Gastroesophageal sphincter (tissue), 4 donors: ENCODE results near the gene CRCP. TPM values are rescaled to one million over a fixed set of nuclear protein-coding genes. Genes with fewer than 3 reads are reported as not detected.
"Not testable (repeated sequence)": the region's sequence is repeated elsewhere in the genome, so short reads cannot be mapped to it uniquely, and the experiment has no call there.

Experiments used
- ATAC-seq: fragments of 150-250 bp; one replicate; pipeline ENCODE4 v1.9.1; 2016; ENCODE audit warnings: mild to moderate bottlenecking, moderate library complexity
- H3K27ac ChIP-seq, 4 donors: fragments of 200-600 bp; sonication (generic) in 3 of 4; 1 replicate in 3 of 4; 2 replicates in 1 of 4; pipeline ENCODE4 v1.5.1; 2016 to 2019
- H3K27me3 ChIP-seq: fragments of 200-600 bp; sonication (generic); one replicate; pipeline ENCODE4 v1.5.1; 2019
- H3K36me3 ChIP-seq, 2 donors: fragments of 200-600 bp; sonication (generic); one replicate each; pipeline ENCODE4 v1.5.1; 2019; ENCODE audit warnings: control low read depth in 1 of 2
- H3K4me1 ChIP-seq, 3 donors: fragments of 200-600 bp; sonication (generic); 1 replicate in 2 of 3; 2 replicates in 1 of 3; pipeline ENCODE4 v1.5.1; 2016 to 2019; ENCODE audit warnings: control low read depth in 2 of 3
- H3K4me3 ChIP-seq, 2 donors: fragments of 200-600 bp; sonication (generic); one replicate each; pipeline ENCODE4 v1.5.1; 2019; ENCODE audit warnings: mild to moderate bottlenecking in 1 of 2, moderate library complexity in 1 of 2
- H3K9me3 ChIP-seq, 3 donors: fragments of 200-600 bp; sonication (generic); one replicate each; pipeline ENCODE4 v1.5.1; 2017 to 2019; ENCODE audit warnings: control low read depth in 2 of 3
- CTCF ChIP-seq, 4 experiments: fragments of 200-600 bp in 2 of 4; fragments of 450-650 bp in 2 of 4; sonication (generic) in 1 of 4; IDR thresholded peaks; one replicate each; pipeline ENCODE4 v1.5.1; 2017 to 2019; ENCODE audit warnings: antibody characterized with exemption in 4 of 4, mild to moderate bottlenecking in 2 of 4, moderate library complexity in 2 of 4
- EP300 ChIP-seq: sonication (generic); formaldehyde crosslinking; IDR thresholded peaks from one replicate; pipeline ENCODE4 v1.6.1; 2017; ENCODE audit warnings: antibody characterized with exemption, mild to moderate bottlenecking
- POLR2A ChIP-seq, 2 donors: fragments of 450-650 bp; IDR thresholded peaks; one replicate each; pipeline ENCODE4 v1.6.1; 2017; ENCODE audit warnings: antibody characterized with exemption in 2 of 2, mild to moderate bottlenecking in 2 of 2, moderate library complexity in 1 of 2
- POLR2AphosphoS5 ChIP-seq: sonication (generic); formaldehyde crosslinking; IDR thresholded peaks from one replicate; pipeline ENCODE4 v1.6.1; 2017; ENCODE audit warnings: antibody characterized with exemption
- WGBS, 2 donors: methylation state at CpG; one replicate each; pipeline ENCODE4 v1.1.5; 2018; ENCODE audit warnings: low coverage in 1 of 2; 5-methylcytosine and 5-hydroxymethylcytosine counted together
- total RNA-seq, 4 donors: library from RNA; depleted of rRNA; stranded (reverse); fragments of >200 nt; gene quantifications; one replicate each; pipeline ENCODE4 v1.1.0, GENCODE V29; 2016

Gene CRCP
- total RNA-seq, 4 donors from 2014 or later = 42.8 to 75.8 (median 59.0) TPM

GRCh38 chr7:66142334-66142733 is 27.7 kb downstream of the CRCP start:
- 84 to 91% methylated on average over 3 of the region's 3 CpGs for WGBS, 2 donors

GRCh38 chr7:66142996-66143395 is 28.3 kb downstream of the CRCP start:
- Histone ChIP-seq H3K27me3 (no peaks in the 10 kb centered on the region), H3K36me3 (peaks cover 0 to 72% of the 10 kb centered on the region in 2 donors), H3K27ac (peak overlapping the region in 3 of 4 donors; percentile 7 to 76 (median 74)), H3K9me3 (no peaks in the 10 kb centered on the region), H3K4me1 (peaks cover 3 to 91% (median 12%) of the 10 kb centered on the region in 3 donors), H3K4me3 (no peak overlapping the region)
- 60 to 83% methylated on average over 3 to 5 of the region's 5 CpGs for WGBS, 2 donors
- no peak for ATAC-seq
- no peak for TF ChIP-seq EP300
- TF ChIP-seq POLR2AphosphoS5 = no peak
- TF ChIP-seq CTCF (IDR thresholded peaks at IDR 0.05) = no peak
- TF ChIP-seq POLR2A (IDR thresholded peaks at IDR 0.05) = no peak

More at GRCh38 chr7:66142334-66142733, 27.7 kb downstream of the CRCP start:
- H3K4me1 ChIP-seq = peaks cover 3 to 84% (median 12%) of the 10 kb centered on the region in 3 donors
- ATAC-seq = no peak
- peak overlapping the region in 3 of 4 donors; percentile 71 to 76 (median 74) for H3K27ac ChIP-seq
- TF ChIP-seq POLR2A (IDR thresholded peaks at IDR 0.05) (no peak), CTCF (IDR thresholded peaks at IDR 0.05) (no peak), EP300 (no peak), POLR2AphosphoS5 (no peak)
- no peaks in the 10 kb centered on the region for H3K9me3 ChIP-seq
- H3K36me3 ChIP-seq = peaks cover 0 to 69% of the 10 kb centered on the region in 2 donors
- no peak overlapping the region for H3K4me3 ChIP-seq
- no peaks in the 10 kb centered on the region for H3K27me3 ChIP-seq

- Histone ChIP-seq H3K4me1 (peaks cover 3 to 96% (median 12%) of the 10 kb centered on the region in 3 donors), H3K36me3 (peaks cover 0 to 71% of the 10 kb centered on the region in 2 donors), H3K4me3 (no peak overlapping the region), H3K9me3 (no peaks in the 10 kb centered on the region), H3K27me3 (no peaks in the 10 kb centered on the region), H3K27ac (peak overlapping the region in 3 of 4 donors; percentile 40 to 76 (median 74))
- ATAC-seq = no peak
- 79 to 87% methylated on average over 2 of the region's 2 CpGs for WGBS, 2 donors
- no peak for TF ChIP-seq POLR2A (IDR thresholded peaks at IDR 0.05)
- TF ChIP-seq CTCF (IDR thresholded peaks at IDR 0.05) = no peak
- no peak for TF ChIP-seq POLR2AphosphoS5
- TF ChIP-seq EP300 = no peak
These were observed 29.3 kb downstream of the CRCP start for GRCh38 chr7:66143876-66144332.

GRCh38 chr7:66145400-66146104 is 30.9 kb downstream of the CRCP start:
- Histone ChIP-seq H3K36me3 (peaks cover 0 to 64% of the 10 kb centered on the region in 2 donors), H3K4me1 (peaks cover 3 to 97% (median 18%) of the 10 kb centered on the region in 3 donors), H3K4me3 (no peak overlapping the region), H3K27me3 (no peaks in the 10 kb centered on the region), H3K27ac (peak overlapping the region in 3 of 4 donors; percentile 53 to 65 (median 54)), H3K9me3 (no peaks in the 10 kb centered on the region)
- 56 to 62% methylated on average over 9 to 15 of the region's 17 CpGs for WGBS, 2 donors
- ATAC-seq = peak; percentile 76
- TF ChIP-seq POLR2AphosphoS5 (peak; percentile 29), CTCF (IDR thresholded peaks at IDR 0.05) (no peak)

- peaks cover 0 to 67% of the 10 kb centered on the region in 2 donors for H3K36me3 ChIP-seq
- H3K27me3 ChIP-seq = no peaks in the 10 kb centered on the region
- ATAC-seq = no peak
- WGBS, 2 donors = 47 to 59% methylated on average over 2 to 3 of the region's 5 CpGs
- H3K27ac ChIP-seq = peak overlapping the region in 3 of 4 donors; percentile 37 to 65 (median 53)
- H3K4me3 ChIP-seq = no peak overlapping the region
- no peak for TF ChIP-seq POLR2A (IDR thresholded peaks at IDR 0.05)
- TF ChIP-seq EP300 = no peak
- TF ChIP-seq CTCF (IDR thresholded peaks at IDR 0.05) = no peak
- no peak for TF ChIP-seq POLR2AphosphoS5
- H3K9me3 ChIP-seq = no peaks in the 10 kb centered on the region
- peaks cover 0 to 95% (median 22%) of the 10 kb centered on the region in 3 donors for H3K4me1 ChIP-seq
These were observed 32.1 kb downstream of the CRCP start for GRCh38 chr7:66146701-66147100.

GRCh38 chr7:66147657-66148056 is 33.0 kb downstream of the CRCP start:
- H3K27me3 ChIP-seq, H3K4me3 ChIP-seq, H3K9me3 ChIP-seq, ATAC-seq: not testable (repeated sequence)
- Histone ChIP-seq H3K27ac (peak overlapping the region in 3 of 4 donors; percentile 37 to 78 (median 53)), H3K36me3 (peaks cover 0 to 67% of the 10 kb centered on the region in 2 donors), H3K4me1 (peaks cover 0 to 95% (median 25%) of the 10 kb centered on the region in 3 donors)
- 95 to 100% methylated on average over 4 of the region's 4 CpGs for WGBS, 2 donors
